OCI-LY3 (cell line): ENCODE results near the gene ADRA1B.

Source experiments
- EZH2phosphoT487 ChIP-seq: fragments of 200-600 bp; shearing (Covaris generic); IDR thresholded peaks from 2 replicates; pipeline ENCODE4 v1.6.1; 2018; ENCODE audit warnings: antibody characterized with exemption, mixed run types, low read depth
- TF ChIP-seq, protein P1 (sequence below): fragments of 200-600, 300-600 bp; sonication (generic); IDR thresholded peaks from 2 replicates; pipeline ENCODE4 v1.5.1; 2014; ENCODE audit warnings: antibody characterized with exemption, low read length, low read depth

DNA sequence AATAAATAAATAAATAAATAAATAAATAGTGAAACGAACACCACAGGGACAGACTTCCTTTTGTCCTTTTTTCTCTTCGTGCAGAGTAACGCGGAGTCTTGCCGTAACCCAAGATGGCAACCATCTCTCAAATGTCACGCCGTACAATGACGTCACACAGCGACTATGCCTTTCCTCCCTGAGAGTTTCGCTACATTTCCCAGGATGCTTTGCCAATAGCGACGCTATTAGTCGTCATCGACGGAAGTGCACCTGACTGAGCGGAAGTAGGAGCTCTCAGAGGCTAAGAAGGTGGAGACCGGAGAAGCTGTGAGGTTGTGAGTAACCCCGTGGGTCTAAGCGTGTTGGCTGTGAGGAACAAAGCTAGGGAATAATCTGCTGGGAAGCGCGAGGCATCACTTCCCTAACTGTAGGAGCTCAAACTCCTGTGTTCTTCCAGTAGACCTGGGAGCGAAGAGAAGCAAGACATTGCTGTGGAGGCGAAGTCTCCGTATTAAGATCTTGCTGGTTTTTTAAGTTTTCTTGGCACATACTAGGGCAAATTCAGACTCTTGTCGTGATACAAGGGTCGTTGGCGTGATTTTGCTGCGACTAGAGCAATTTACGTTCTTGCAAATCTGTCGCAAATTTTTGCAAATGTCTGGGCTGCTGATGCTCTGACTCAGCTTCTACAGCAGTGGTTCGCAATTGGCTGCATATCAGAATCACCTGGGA lies 92.8 kb downstream of the ADRA1B start, which contains the start of gene TTC1:
- TF ChIP-seq, protein P1, sequence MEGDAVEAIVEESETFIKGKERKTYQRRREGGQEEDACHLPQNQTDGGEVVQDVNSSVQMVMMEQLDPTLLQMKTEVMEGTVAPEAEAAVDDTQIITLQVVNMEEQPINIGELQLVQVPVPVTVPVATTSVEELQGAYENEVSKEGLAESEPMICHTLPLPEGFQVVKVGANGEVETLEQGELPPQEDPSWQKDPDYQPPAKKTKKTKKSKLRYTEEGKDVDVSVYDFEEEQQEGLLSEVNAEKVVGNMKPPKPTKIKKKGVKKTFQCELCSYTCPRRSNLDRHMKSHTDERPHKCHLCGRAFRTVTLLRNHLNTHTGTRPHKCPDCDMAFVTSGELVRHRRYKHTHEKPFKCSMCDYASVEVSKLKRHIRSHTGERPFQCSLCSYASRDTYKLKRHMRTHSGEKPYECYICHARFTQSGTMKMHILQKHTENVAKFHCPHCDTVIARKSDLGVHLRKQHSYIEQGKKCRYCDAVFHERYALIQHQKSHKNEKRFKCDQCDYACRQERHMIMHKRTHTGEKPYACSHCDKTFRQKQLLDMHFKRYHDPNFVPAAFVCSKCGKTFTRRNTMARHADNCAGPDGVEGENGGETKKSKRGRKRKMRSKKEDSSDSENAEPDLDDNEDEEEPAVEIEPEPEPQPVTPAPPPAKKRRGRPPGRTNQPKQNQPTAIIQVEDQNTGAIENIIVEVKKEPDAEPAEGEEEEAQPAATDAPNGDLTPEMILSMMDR, result no peak
- TF ChIP-seq EZH2phosphoT487, result no peak
